Activated CD4-positive, CD25-positive, alpha-beta regulatory T cell treated with anti-CD3 and anti-CD28 coated beads, Interleukin-2, amount 50 U/mL, for 24 hours (primary cell): ENCODE results near the gene PLCG1.
"Not testable (repeated sequence)": the region's sequence is repeated elsewhere in the genome, so short reads cannot be mapped to it uniquely, and the experiment has no call there.

Experiments used
- ATAC-seq, 2 donors: fragments of 150-1000 bp; cut with Tn5 transposase; one replicate each; pipeline ENCODE4 v1.10.0; 2021; ENCODE audit warnings: mild to moderate bottlenecking in 1 of 2, moderate library complexity in 1 of 2

Gene PLCG1

GRCh38 chr20:41136680-41137613, at the start of gene PLCG1:
TSS of gene PLCG1 (plus strand) at chr20:41137543. CDS start at chr20:41137642, 99 bp downstream.
- ATAC-seq: peak; percentile 62 to 68

DNA sequence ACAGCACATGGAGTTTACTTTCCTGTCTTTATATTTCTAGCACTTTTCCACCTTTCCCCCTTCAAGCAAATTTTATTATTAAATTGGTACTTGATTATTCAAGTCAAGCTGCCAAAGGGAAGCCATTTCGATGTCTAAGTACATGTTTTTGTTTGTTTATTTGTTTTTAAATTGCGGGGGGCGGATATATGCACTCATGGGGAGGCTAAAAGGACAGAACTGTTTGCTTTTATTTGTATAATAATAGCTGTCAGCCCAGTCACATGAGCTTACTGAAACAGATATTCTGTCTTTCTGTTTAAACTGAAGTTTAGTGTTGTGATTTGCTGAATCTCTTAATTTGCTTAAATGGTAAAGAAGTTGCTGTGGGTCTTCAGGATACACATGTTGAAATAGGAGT, 49.6 kb upstream of the PLCG1 start:
- ATAC-seq: no peak

DNA sequence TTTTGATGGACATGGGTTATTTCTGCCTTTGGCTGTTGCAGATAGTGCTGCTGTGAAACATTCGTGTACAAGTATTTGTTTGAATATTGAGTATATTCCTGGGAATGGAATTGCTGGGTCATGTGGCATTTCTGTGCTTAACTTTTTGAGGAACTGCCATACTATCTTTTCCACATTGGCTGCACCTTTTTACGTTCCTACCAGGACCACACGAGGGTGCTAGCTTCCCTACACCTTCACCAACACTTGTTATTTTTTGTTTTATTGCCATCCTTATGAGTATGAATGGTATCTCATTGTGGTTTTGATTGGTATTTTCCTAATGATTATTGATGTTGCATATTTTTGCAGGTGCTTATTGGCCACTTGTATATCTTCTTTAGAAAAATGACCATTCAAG, 47.8 kb upstream of the PLCG1 start:
- no peak for ATAC-seq

GRCh38 chr20:41091927-41092326, 45.4 kb upstream of the PLCG1 start:
- ATAC-seq: no peak

DNA sequence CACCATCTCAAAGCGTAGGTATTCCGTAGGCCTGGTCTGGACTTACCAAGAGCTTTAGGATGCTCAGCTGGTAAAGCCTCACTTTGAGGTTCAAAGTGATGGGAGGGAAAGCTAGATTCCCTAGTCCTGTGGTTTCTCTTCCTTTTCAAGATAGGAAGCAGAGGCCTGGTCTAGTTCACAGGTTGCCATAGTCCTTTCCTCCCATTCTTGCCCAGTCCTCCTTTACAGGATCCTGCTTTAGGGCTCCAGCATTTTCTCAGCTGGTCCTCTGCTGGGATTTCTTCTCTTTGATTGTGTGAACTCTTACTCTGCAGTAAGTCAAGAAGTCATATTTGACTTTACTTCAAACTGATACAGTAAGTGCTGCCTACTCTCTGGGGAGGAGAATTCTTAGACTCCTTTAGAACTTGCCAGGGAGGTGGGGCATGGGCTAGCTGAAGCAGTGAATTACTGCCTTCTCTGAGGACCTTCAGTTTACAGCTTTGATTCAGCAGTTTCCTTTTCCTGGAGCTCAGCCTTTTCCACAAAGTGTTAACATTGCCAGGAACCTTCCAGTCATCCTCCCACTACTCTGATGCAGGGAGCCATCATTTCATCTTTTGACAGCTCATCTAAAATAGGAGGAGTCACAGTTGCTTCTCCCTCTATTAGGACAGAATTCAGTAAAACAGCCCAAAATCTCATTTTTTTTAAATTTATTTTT, 42.8 kb upstream of the PLCG1 start:
- ATAC-seq: peak in 1 of 2 donors; percentile 24

- peak; percentile 53 to 65 for ATAC-seq
Measured at GRCh38 chr20:41095110-41095969, 42.0 kb upstream of the PLCG1 start.

DNA sequence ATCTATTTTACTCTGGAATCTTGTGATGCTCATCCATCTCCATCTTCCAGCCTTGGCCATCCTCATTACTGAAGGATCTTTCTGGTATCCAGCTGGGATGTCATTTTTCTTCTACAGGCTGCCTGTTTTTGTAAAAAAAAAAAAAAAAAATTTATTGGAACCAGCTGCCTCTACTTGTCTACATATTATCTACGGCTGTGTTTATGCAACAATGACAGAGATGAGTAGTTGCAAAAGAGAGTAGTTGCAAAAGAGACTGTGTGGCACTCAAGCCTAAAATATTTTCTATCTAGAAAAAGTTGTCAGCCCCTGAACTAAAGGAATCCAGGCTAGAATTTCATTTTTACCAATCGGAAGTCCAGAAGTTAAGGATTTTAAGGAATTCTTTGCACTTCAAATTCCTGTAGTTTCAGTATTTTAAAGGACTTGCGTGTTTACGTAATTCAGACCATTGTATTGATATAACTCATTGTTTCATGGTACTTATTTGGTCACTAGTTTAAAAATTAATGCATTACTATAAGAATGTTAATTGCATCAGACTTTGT, 38.6 kb upstream of the PLCG1 start:
- ATAC-seq: no peak

- ATAC-seq: no peak
Measured at GRCh38 chr20:41100001-41100480, 37.3 kb upstream of the PLCG1 start.

- ATAC-seq: no peak
Measured at GRCh38 chr20:41101660-41102059, 35.7 kb upstream of the PLCG1 start.

- ATAC-seq: no peak
Measured at GRCh38 chr20:41108531-41108930, 28.8 kb upstream of the PLCG1 start.

GRCh38 chr20:41110012-41110411, 27.3 kb upstream of the PLCG1 start:
- ATAC-seq: no peak

- peak in 1 of 2 donors; percentile 10 for ATAC-seq
Measured at GRCh38 chr20:41110930-41111577, 26.3 kb upstream of the PLCG1 start.

DNA sequence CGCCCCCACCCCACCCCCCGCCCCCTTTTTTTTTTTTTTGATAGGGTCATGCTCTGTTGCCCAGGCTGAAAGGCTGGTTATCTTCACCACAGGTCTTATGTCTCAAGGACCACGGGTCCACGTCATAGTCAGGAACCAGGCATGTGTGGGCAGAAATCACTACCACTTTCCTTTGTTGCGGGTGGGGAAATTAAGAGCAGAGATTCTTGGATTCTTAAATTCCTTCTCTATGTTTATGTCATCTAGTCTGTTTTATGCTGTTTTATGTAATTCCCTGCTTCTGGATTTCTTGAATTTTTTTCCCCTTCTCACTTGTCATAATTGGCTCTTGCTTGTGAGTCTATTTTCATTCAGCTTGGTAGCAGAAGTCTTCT, 25.8 kb upstream of the PLCG1 start:
- ATAC-seq: no peak

- ATAC-seq: no peak
Measured at GRCh38 chr20:41116282-41116956, 20.9 kb upstream of the PLCG1 start.

DNA sequence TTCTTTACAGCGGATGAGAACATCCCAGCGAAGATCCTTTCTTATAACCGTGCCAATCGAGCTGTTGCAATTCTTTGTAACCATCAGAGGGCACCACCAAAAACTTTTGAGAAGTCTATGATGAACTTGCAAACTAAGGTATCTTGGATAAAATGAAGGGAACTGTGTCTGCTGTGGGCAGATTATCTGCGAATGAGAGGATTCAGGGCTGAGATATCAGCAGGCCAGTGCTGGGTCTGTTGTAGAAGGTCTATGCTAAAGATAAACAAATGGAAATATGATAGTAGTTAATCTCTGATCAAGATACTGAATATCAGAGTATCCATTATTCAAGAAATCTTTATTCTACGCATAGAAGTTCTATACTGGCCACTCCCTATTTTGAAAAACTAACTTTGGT, 19.2 kb upstream of the PLCG1 start:
- not testable (repeated sequence) for ATAC-seq

- ATAC-seq: no peak
Measured at GRCh38 chr20:41118632-41119031, 18.7 kb upstream of the PLCG1 start.

DNA sequence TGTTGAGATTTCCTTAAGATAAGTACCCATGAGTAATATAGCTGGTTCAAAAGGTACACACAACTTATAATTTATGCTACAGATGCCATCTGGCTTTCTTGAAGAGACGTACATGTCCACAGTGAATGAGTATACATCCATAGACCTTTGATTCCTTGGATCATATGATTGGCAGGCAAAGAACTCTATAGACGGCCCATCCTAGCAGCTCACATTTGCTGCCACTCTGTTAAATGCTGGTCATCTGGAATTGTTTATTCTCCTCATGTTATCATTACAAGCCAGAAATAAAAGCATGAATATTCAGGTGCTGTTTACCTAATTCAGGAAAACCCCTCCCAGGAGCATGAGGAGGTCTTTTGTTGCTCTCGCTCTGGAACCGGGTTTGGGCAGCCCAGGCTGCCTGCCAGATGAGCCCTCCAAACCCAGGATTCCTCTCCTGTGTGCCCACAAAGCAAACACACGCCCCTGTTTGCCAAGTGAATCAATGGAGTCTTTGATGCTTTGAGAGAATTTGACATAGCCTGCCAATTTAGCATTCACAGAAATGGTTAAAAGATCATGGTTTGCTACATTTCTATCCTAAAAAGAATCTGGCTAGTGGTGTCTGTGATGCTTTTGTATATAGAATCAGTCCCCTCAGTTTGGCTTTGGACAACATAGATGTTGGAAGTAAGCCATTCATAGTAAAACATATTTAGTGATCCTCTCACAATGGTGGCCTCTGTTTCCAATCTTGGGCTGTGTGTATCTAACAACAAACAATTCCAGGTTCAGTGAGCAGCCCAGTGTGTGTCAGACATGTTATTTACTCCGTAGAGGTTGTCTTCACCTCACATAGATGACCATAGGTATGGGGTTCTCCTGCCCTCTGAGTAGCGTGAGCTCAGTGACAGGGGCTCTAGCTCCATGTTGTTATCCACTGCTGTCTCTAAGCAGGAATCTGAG, 17.5 kb upstream of the PLCG1 start:
- no peak for ATAC-seq

- ATAC-seq: no peak
Measured at GRCh38 chr20:41121399-41121798, 15.9 kb upstream of the PLCG1 start.

DNA sequence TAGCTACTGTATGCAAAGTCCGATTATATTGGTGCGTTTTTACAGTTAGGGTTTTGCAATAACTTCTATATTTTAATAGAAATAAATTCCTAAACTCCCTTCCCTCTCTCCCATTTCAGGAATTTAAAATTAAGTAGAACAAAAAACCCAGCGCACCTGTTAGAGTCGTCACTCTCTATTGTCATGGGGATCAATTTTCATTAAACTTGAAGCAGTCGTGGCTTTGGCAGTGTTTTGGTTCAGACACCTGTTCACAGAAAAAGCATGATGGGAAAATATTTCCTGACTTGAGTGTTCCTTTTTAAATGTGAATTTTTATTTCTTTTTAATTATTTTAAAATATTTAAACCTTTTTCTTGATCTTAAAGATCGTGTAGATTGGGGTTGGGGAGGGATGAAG, 13.7 kb upstream of the PLCG1 start:
- no peak for ATAC-seq

DNA sequence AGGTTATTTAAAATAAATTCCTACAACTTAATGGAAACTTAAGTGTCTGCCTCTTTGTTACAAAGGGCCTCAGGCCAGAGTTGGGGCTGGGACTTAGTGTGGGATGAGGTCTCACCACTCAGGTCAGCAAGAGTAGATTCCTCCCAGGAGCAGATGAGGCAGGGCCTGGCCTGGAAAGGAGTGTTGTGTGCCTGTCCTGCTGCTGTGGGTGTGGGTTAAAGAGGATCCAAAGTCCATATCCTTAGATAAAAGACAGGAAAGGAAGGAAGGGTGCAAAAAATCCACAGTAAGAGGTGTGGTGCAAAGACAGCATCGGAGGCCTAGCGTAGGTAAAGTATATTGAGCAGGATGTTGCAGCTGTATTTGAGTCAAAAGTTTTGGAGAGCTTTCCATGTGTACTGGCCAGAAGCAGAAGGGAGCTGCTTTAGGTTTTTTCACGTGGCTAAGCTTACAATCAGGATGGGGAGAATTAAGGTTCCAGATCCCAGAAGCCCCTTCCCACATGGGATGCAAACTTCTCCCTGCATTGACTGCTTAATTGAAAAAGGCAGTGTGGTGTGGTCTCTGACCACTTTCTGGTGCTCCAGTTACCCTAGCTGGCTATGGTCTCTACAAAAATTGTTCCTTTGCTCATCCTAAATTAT, 12.8 kb upstream of the PLCG1 start:
- ATAC-seq: no peak
